ENCODE data around the gene ASCC3. TPM values are rescaled to one million over a fixed set of nuclear protein-coding genes. Genes with fewer than 3 reads are reported as not detected.

ASCC3 gene
- total RNA-seq, 2 donors from 2014 or later, result 35.7 to 56.2 TPM

GRCh38 chr6:100577425-100577824 lies 303.7 kb downstream of the ASCC3 start:
- TF ChIP-seq CTCF (IDR thresholded peaks at IDR 0.05), result no peak
- ATAC-seq (ENCODE audit: insufficient number of reproducible peaks, low FRiP score, low read depth) (no peak), DNase-seq (ENCODE audit: low spot score) (no peak)
- Histone ChIP-seq H3K27ac (no peak overlapping the region), H3K4me3 (no peak overlapping the region), H3K4me1 (ENCODE audit: control insufficient read depth in 1 of 2, low read depth in 2 of 2) (no peaks in the 10 kb centered on the region), H3K9me3 (no peaks in the 10 kb centered on the region), H3K36me3 (no peaks in the 10 kb centered on the region), H3K27me3 (replicated peaks; ENCODE audit: insufficient read depth) (no peaks in the 10 kb centered on the region)

- Histone ChIP-seq H3K27me3 (replicated peaks; ENCODE audit: insufficient read depth) (no peaks in the 10 kb centered on the region), H3K9me3 (no peaks in the 10 kb centered on the region), H3K36me3 (no peaks in the 10 kb centered on the region), H3K27ac (no peak overlapping the region), H3K4me1 (ENCODE audit: control insufficient read depth in 1 of 2, low read depth in 2 of 2) (no peaks in the 10 kb centered on the region), H3K4me3 (no peak overlapping the region)
- ATAC-seq (ENCODE audit: insufficient number of reproducible peaks, low FRiP score, low read depth), result no peak
- no peak for TF ChIP-seq CTCF (IDR thresholded peaks at IDR 0.05)
- DNase-seq (ENCODE audit: low spot score), result no peak
Measured at GRCh38 chr6:100575921-100576320, 305.2 kb downstream of the ASCC3 start.

- Histone ChIP-seq H3K27me3 (replicated peaks; ENCODE audit: insufficient read depth) (no peaks in the 10 kb centered on the region), H3K4me1 (ENCODE audit: control insufficient read depth in 1 of 2, low read depth in 2 of 2) (no peaks in the 10 kb centered on the region), H3K9me3 (no peaks in the 10 kb centered on the region), H3K4me3 (no peak overlapping the region), H3K27ac (no peak overlapping the region), H3K36me3 (no peaks in the 10 kb centered on the region)
- no peak for TF ChIP-seq CTCF (IDR thresholded peaks at IDR 0.05)
- no peak for DNase-seq (ENCODE audit: low spot score)
- no peak for ATAC-seq (ENCODE audit: insufficient number of reproducible peaks, low FRiP score, low read depth)
Measured at GRCh38 chr6:100574836-100575235, 306.3 kb downstream of the ASCC3 start.

- ATAC-seq (ENCODE audit: insufficient number of reproducible peaks, low FRiP score, low read depth) (no peak), DNase-seq (ENCODE audit: low spot score) (no peak)
- H3K27me3 ChIP-seq (replicated peaks; ENCODE audit: insufficient read depth), result no peaks in the 10 kb centered on the region
- TF ChIP-seq CTCF (IDR thresholded peaks at IDR 0.05), result no peak
- H3K4me1 ChIP-seq (ENCODE audit: control insufficient read depth in 1 of 2, low read depth in 2 of 2), result no peaks in the 10 kb centered on the region
- H3K9me3 ChIP-seq, result no peaks in the 10 kb centered on the region
- no peak overlapping the region for H3K4me3 ChIP-seq
- H3K27ac ChIP-seq, result no peak overlapping the region
- H3K36me3 ChIP-seq, result no peaks in the 10 kb centered on the region
Measured at GRCh38 chr6:100573166-100573565, 308.0 kb downstream of the ASCC3 start.

- TF ChIP-seq CTCF (IDR thresholded peaks at IDR 0.05), result no peak
- Histone ChIP-seq H3K4me1 (ENCODE audit: control insufficient read depth in 1 of 2, low read depth in 2 of 2) (no peaks in the 10 kb centered on the region), H3K27me3 (replicated peaks; ENCODE audit: insufficient read depth) (no peaks in the 10 kb centered on the region), H3K4me3 (no peak overlapping the region), H3K27ac (no peak overlapping the region), H3K36me3 (peaks cover 3% of the 10 kb centered on the region), H3K9me3 (no peaks in the 10 kb centered on the region)
- DNase-seq (ENCODE audit: low spot score) (no peak), ATAC-seq (ENCODE audit: insufficient number of reproducible peaks, low FRiP score, low read depth) (no peak)
Measured at GRCh38 chr6:100568255-100568654, 312.9 kb downstream of the ASCC3 start.

Data from thoracic aorta (tissue), 2 donors.